Measurements from ENCODE around the gene GALNT9. TPM values are rescaled to one million over a fixed set of nuclear protein-coding genes. Genes with fewer than 3 reads are reported as not detected.

GALNT9 gene
- total and polyA plus RNA-seq, 9 donors: 0.12 to 21.9 (median 1.3) TPM; not detected in 1

DNA sequence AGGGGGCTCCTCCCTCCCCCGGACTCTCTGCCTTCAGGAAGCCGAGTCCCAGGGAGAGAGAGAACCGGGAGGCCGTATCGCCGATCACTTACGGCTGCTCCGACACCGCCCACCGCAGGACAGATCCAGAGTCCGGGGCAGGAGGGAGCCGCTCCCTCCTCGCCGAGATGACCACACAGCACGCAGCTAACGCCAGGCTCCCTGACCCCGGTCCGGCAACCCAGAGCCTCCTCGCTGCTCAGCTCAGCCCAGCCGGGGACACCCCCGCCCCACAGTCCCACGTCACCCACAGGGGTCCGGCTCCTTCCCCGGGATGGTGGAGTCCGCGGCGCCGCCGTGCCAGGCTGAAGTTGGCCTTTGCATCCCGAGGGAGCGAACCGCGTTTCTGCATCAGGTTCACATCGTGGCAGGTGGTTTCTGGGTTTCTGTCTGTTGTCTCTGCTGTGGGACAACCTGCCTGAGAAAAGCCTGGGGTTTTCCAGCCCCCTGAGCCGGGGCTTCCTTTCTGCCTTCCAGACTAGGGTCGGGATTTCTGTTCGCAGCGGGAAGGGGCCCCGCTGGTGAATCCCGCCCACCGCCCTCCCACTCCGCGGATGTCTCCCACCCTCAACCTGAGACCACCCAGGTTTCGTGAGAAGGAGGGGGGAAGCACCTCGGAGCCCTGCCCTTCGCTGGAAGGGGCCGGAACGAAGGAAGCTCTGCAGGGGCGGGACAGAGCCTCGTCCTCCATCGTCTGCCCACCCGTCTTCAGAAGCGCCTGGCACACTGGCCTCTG is 123.9 kb downstream of the GALNT9 start:
- Histone ChIP-seq H3K27me3 (no peaks in the 10 kb centered on the region), H3K36me3 (no peaks in the 10 kb centered on the region), H3K4me1 (ENCODE audit: insufficient read depth) (peaks cover 3% of the 10 kb centered on the region), H3K9me3 (no peaks in the 10 kb centered on the region), H3K4me3 (no peak overlapping the region), H3K27ac (no peak overlapping the region)
- intact Hi-C loops (cut with DNase I): no loop called here
- no peak for DNase-seq
- TF ChIP-seq POLR2A (IDR thresholded peaks at IDR 0.05): no peak
- TF ChIP-seq, protein P1, sequence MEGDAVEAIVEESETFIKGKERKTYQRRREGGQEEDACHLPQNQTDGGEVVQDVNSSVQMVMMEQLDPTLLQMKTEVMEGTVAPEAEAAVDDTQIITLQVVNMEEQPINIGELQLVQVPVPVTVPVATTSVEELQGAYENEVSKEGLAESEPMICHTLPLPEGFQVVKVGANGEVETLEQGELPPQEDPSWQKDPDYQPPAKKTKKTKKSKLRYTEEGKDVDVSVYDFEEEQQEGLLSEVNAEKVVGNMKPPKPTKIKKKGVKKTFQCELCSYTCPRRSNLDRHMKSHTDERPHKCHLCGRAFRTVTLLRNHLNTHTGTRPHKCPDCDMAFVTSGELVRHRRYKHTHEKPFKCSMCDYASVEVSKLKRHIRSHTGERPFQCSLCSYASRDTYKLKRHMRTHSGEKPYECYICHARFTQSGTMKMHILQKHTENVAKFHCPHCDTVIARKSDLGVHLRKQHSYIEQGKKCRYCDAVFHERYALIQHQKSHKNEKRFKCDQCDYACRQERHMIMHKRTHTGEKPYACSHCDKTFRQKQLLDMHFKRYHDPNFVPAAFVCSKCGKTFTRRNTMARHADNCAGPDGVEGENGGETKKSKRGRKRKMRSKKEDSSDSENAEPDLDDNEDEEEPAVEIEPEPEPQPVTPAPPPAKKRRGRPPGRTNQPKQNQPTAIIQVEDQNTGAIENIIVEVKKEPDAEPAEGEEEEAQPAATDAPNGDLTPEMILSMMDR (IDR thresholded peaks at IDR 0.05): no peak
- TF ChIP-seq EP300 (IDR thresholded peaks at IDR 0.05): no peak
- WGBS, 3 donors: 1% methylated on average over 53 of the region's 53 CpGs

GRCh38 chr12:132204793-132205270 is 124.6 kb downstream of the GALNT9 start:
- WGBS, 3 donors: 31 to 39% (median 31%) methylated on average over 20 of the region's 20 CpGs
- intact Hi-C loops (cut with DNase I): no loop called here
- Histone ChIP-seq H3K9me3 (no peaks in the 10 kb centered on the region), H3K36me3 (no peaks in the 10 kb centered on the region), H3K4me1 (ENCODE audit: insufficient read depth) (peaks cover 3% of the 10 kb centered on the region), H3K27me3 (no peaks in the 10 kb centered on the region), H3K27ac (no peak overlapping the region), H3K4me3 (no peak overlapping the region)
- TF ChIP-seq EP300 (IDR thresholded peaks at IDR 0.05) (no peak), POLR2A (IDR thresholded peaks at IDR 0.05) (no peak)
- TF ChIP-seq, protein P1 (IDR thresholded peaks at IDR 0.05): no peak
- DNase-seq: no peak

DNA sequence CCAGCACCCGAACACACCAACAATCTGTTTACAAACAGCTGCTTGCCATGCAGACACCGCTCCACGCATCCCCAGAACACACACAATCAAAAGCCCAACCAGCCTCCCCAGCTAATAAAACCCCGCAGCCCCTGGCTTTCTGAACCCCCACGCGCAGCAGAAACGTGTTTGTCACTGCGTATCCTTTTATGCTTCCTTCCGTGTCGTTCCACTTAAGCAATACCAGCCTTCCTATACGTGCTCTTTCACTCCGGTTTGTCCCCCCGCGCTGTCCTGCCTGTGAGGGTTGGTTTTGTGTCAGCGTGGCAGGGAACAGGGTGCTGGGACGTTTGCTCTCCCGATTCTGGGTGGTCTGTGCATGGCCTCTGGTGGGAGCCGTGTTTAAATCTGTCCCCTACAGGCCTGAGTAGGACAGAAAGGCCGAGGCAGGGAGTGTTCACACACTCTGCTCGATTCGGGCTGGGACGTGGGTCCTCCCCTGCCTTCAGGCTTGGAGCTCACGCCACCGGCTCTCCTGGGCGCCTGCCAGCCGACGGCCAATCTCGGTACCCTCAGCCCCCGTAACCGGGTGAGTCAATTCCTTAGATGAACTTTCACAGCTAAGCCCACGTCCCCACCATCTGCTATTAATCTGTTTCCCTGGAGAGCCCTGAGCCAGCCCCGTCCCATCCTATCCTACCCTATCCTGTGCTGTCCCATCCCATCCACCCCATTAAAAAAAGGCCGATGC is 125.2 kb downstream of the GALNT9 start:
- Histone ChIP-seq H3K4me3 (no peak overlapping the region), H3K27me3 (no peaks in the 10 kb centered on the region), H3K36me3 (no peaks in the 10 kb centered on the region), H3K4me1 (ENCODE audit: insufficient read depth) (peaks cover 3% of the 10 kb centered on the region), H3K9me3 (no peaks in the 10 kb centered on the region), H3K27ac (no peak overlapping the region)
- intact Hi-C loops (cut with DNase I): no loop called here
- TF ChIP-seq, protein P1 (IDR thresholded peaks at IDR 0.05): no peak
- TF ChIP-seq EP300 (IDR thresholded peaks at IDR 0.05) (no peak), POLR2A (IDR thresholded peaks at IDR 0.05) (no peak)
- DNase-seq: no peak
- WGBS, 3 donors: 23 to 47% (median 25%) methylated on average over 33 of the region's 33 CpGs

GRCh38 chr12:132202929-132203721 is 126.3 kb downstream of the GALNT9 start:
- no peaks in the 10 kb centered on the region for H3K27me3 ChIP-seq
- intact Hi-C loops (cut with DNase I): no loop called here

More at GRCh38 chr12:132202929-132203721, 126.3 kb downstream of the GALNT9 start:
- no peak overlapping the region for H3K27ac ChIP-seq
- no peaks in the 10 kb centered on the region for H3K36me3 ChIP-seq
- H3K4me3 ChIP-seq: no peak overlapping the region
- WGBS, 3 donors: 81 to 83% (median 83%) methylated on average over 42 of the region's 42 CpGs
- H3K9me3 ChIP-seq: no peaks in the 10 kb centered on the region
- TF ChIP-seq, protein P1 (IDR thresholded peaks at IDR 0.05): no peak
- TF ChIP-seq POLR2A (IDR thresholded peaks at IDR 0.05) (no peak), EP300 (IDR thresholded peaks at IDR 0.05) (no peak)
- H3K4me1 ChIP-seq (ENCODE audit: insufficient read depth): peaks cover 3% of the 10 kb centered on the region
- no peak for DNase-seq

Data from ovary (tissue), 9 donors.